Parathyroid adenoma (tissue), 2 donors: ENCODE results near the gene KANSL1.
A peak's percentile ranks its signal among the peaks of the same experiment; 100 is the strongest.

Source experiments
- H2AFZ ChIP-seq: fragments of 300-600 bp; sonication (generic); one replicate; pipeline ENCODE4 v1.7.0; 2017; ENCODE audit warnings: antibody characterized with exemption, mild to moderate bottlenecking
- H3K27ac ChIP-seq: fragments of 300-600 bp; sonication (generic); one replicate; pipeline ENCODE4 v1.7.0; 2017
- H3K27me3 ChIP-seq: fragments of 300-600 bp; sonication (generic); one replicate; pipeline ENCODE4 v1.7.0; 2017; ENCODE audit warnings: low read length; ENCODE audit not compliant: control insufficient read depth, insufficient read depth
- H3K36me3 ChIP-seq: fragments of 300-600 bp; sonication (generic); one replicate; pipeline ENCODE4 v1.7.0; 2017; ENCODE audit warnings: low read length; ENCODE audit not compliant: control insufficient read depth, insufficient read depth
- H3K4me1 ChIP-seq: fragments of 300-600 bp; sonication (generic); one replicate; pipeline ENCODE4 v1.7.0; 2017; ENCODE audit warnings: control low read depth
- H3K4me2 ChIP-seq: fragments of 300-600 bp; sonication (generic); one replicate; pipeline ENCODE4 v1.7.0; 2017; ENCODE audit warnings: low read length
- H3K4me3 ChIP-seq: fragments of 300-600 bp; sonication (generic); one replicate; pipeline ENCODE4 v1.7.0; 2017; ENCODE audit warnings: low read depth, low read length
- H3K79me2 ChIP-seq: fragments of 300-600 bp; sonication (generic); one replicate; pipeline ENCODE4 v1.7.0; 2017; ENCODE audit warnings: control low read depth
- H3K9ac ChIP-seq: fragments of 300-600 bp; sonication (generic); one replicate; pipeline ENCODE4 v1.7.0; 2017; ENCODE audit warnings: mild to moderate bottlenecking
- H3K9me3 ChIP-seq: fragments of 300-600 bp; sonication (generic); one replicate; pipeline ENCODE4 v1.7.0; 2017; ENCODE audit warnings: low read length; ENCODE audit not compliant: control insufficient read depth
- CTCF ChIP-seq: fragments of 300-600 bp; sonication (generic); IDR thresholded peaks from one replicate; pipeline ENCODE4 v1.7.0; 2017; ENCODE audit warnings: antibody characterized with exemption, mild to moderate bottlenecking
- donor health status: primary hyperparathyroidism.

The KANSL1 gene

GRCh38 chr17:46212634-46213435 is 19.6 kb upstream of the KANSL1 start:
- TF ChIP-seq CTCF: peak; percentile 81
- Histone ChIP-seq H3K9ac (no peak overlapping the region), H3K36me3 (no peaks in the 10 kb centered on the region)

GRCh38 chr17:46208997-46209396 is 15.8 kb upstream of the KANSL1 start:
- TF ChIP-seq CTCF: no peak
- no peaks in the 10 kb centered on the region for H3K36me3 ChIP-seq
- H3K79me2 ChIP-seq: peaks cover 60% of the 10 kb centered on the region
- H3K27ac ChIP-seq: no peak overlapping the region
- H3K9ac ChIP-seq: no peak overlapping the region
- no peak overlapping the region for H3K4me2 ChIP-seq
- no peaks in the 10 kb centered on the region for H3K27me3 ChIP-seq
- no peaks in the 10 kb centered on the region for H3K4me1 ChIP-seq
- no peak overlapping the region for H3K4me3 ChIP-seq
- H2AFZ ChIP-seq: no peak overlapping the region
- no peaks in the 10 kb centered on the region for H3K9me3 ChIP-seq

More at GRCh38 chr17:46212634-46213435, 19.6 kb upstream of the KANSL1 start:
- H3K27me3 ChIP-seq: no peaks in the 10 kb centered on the region
- H3K4me1 ChIP-seq: no peaks in the 10 kb centered on the region
- no peak overlapping the region for H3K27ac ChIP-seq
- no peaks in the 10 kb centered on the region for H3K9me3 ChIP-seq
- no peak overlapping the region for H3K4me3 ChIP-seq
- H2AFZ ChIP-seq: no peak overlapping the region
- H3K79me2 ChIP-seq: peaks cover 26% of the 10 kb centered on the region
- H3K4me2 ChIP-seq: no peak overlapping the region

GRCh38 chr17:46205975-46206374 is 12.7 kb upstream of the KANSL1 start:
- H3K79me2 ChIP-seq: peaks cover 75% of the 10 kb centered on the region
- peaks cover 3% of the 10 kb centered on the region for H3K4me1 ChIP-seq
- H3K9me3 ChIP-seq: no peaks in the 10 kb centered on the region
- no peak overlapping the region for H3K9ac ChIP-seq
- H3K36me3 ChIP-seq: no peaks in the 10 kb centered on the region
- H3K4me2 ChIP-seq: no peak overlapping the region
- H3K4me3 ChIP-seq: no peak overlapping the region
- no peak overlapping the region for H3K27ac ChIP-seq
- TF ChIP-seq CTCF: no peak
- H3K27me3 ChIP-seq: no peaks in the 10 kb centered on the region
- no peak overlapping the region for H2AFZ ChIP-seq

- H3K36me3 ChIP-seq: no peaks in the 10 kb centered on the region
- TF ChIP-seq CTCF: no peak
- no peaks in the 10 kb centered on the region for H3K9me3 ChIP-seq
- no peak overlapping the region for H3K4me3 ChIP-seq
- no peak overlapping the region for H3K27ac ChIP-seq
- no peak overlapping the region for H3K4me2 ChIP-seq
- peaks cover 3% of the 10 kb centered on the region for H3K4me1 ChIP-seq
- H3K27me3 ChIP-seq: no peaks in the 10 kb centered on the region
- H2AFZ ChIP-seq: no peak overlapping the region
- H3K9ac ChIP-seq: no peak overlapping the region
- peaks cover 64% of the 10 kb centered on the region for H3K79me2 ChIP-seq
These were observed 9.2 kb upstream of the KANSL1 start for GRCh38 chr17:46202424-46202823.

GRCh38 chr17:46201491-46201890 is 8.3 kb upstream of the KANSL1 start:
- H3K27ac ChIP-seq: no peak overlapping the region
- H3K4me2 ChIP-seq: no peak overlapping the region
- no peak overlapping the region for H3K4me3 ChIP-seq
- H3K27me3 ChIP-seq: no peaks in the 10 kb centered on the region
- peaks cover 3% of the 10 kb centered on the region for H3K4me1 ChIP-seq
- H3K9ac ChIP-seq: no peak overlapping the region
- H3K79me2 ChIP-seq: peaks cover 63% of the 10 kb centered on the region
- TF ChIP-seq CTCF: no peak
- no peaks in the 10 kb centered on the region for H3K9me3 ChIP-seq
- H3K36me3 ChIP-seq: no peaks in the 10 kb centered on the region
- H2AFZ ChIP-seq: no peak overlapping the region
